COLO668 (cell line): ENCODE measurements around the gene GOLPH3L.
"Not testable (repeated sequence)": the region's sequence is repeated elsewhere in the genome, so short reads cannot be mapped to it uniquely, and the experiment has no call there.

Experiments used
- DNase-seq: peaks from one replicate; lab custom pipeline; 2025; ENCODE audit not compliant: unreplicated experiment; lab: John Stamatoyannopoulos, UW

Gene GOLPH3L

GRCh38 chr1:150619576-150620509 lies 77.1 kb downstream of the GOLPH3L start:
- no peak for DNase-seq

- DNase-seq = no peak
These were observed 81.4 kb downstream of the GOLPH3L start for GRCh38 chr1:150615346-150616201.

GRCh38 chr1:150613061-150613920 lies 83.7 kb downstream of the GOLPH3L start:
- peak; percentile 75 for DNase-seq

- no peak for DNase-seq
These were observed 85.0 kb downstream of the GOLPH3L start for GRCh38 chr1:150612014-150612345.

- DNase-seq = no peak
These were observed 86.4 kb downstream of the GOLPH3L start for GRCh38 chr1:150610576-150610975.

GRCh38 chr1:150609732-150610131 lies 87.2 kb downstream of the GOLPH3L start:
- no peak for DNase-seq

- DNase-seq = no peak
These were observed 90.4 kb downstream of the GOLPH3L start for GRCh38 chr1:150606463-150607142.

- DNase-seq = not testable (repeated sequence)
These were observed 91.6 kb downstream of the GOLPH3L start for GRCh38 chr1:150605451-150605731.

GRCh38 chr1:150604226-150604588 lies 92.7 kb downstream of the GOLPH3L start:
- DNase-seq = no peak

GRCh38 chr1:150603711-150604110 lies 93.2 kb downstream of the GOLPH3L start:
- DNase-seq = no peak

GRCh38 chr1:150602372-150602771 lies 94.6 kb downstream of the GOLPH3L start:
- not testable (repeated sequence) for DNase-seq

GRCh38 chr1:150601540-150601939 lies 95.4 kb downstream of the GOLPH3L start:
- DNase-seq = no peak

GRCh38 chr1:150598346-150598745 lies 98.6 kb downstream of the GOLPH3L start:
- DNase-seq = not testable (repeated sequence)

GRCh38 chr1:150596976-150597375 lies 100.0 kb downstream of the GOLPH3L start:
- no peak for DNase-seq
